ENCODE data around the gene NUP85. TPM values are rescaled to one million over a fixed set of nuclear protein-coding genes. Genes with fewer than 3 reads are reported as not detected.

The NUP85 gene
- total RNA-seq, 1 donor from 2014 or later, result 63.7 TPM

DNA sequence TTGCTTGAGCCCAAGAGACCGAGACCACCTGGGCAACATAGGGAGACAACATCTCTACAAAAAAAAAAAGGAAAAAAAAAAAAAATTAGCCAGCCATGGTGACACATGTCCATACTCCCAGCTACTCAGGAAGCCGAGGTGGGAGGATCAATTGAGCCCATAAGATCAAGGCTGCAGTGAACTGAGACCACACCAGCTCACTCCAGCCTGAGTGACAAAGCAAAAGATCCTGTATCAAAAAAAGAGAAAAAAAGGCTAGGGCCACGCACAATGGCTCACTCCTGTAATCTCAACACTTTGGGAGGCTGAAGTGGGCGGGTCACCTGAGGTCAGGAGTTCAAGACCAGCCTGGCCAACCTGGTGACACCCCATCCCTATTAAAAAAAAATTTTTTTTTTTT, 36.5 kb upstream of the NUP85 start:
- Histone ChIP-seq H3K27me3 (no peaks in the 10 kb centered on the region), H3K4me1 (peaks cover 4% of the 10 kb centered on the region), H3K36me3 (peaks cover 85% of the 10 kb centered on the region), H3K4me3 (no peak overlapping the region), H3K9me3 (no peaks in the 10 kb centered on the region), H3K27ac (no peak overlapping the region)
- no peak for DNase-seq
- intact Hi-C loops (cut with DNase I), result no loop called here
- no peak for ATAC-seq
- TF ChIP-seq, protein P1, sequence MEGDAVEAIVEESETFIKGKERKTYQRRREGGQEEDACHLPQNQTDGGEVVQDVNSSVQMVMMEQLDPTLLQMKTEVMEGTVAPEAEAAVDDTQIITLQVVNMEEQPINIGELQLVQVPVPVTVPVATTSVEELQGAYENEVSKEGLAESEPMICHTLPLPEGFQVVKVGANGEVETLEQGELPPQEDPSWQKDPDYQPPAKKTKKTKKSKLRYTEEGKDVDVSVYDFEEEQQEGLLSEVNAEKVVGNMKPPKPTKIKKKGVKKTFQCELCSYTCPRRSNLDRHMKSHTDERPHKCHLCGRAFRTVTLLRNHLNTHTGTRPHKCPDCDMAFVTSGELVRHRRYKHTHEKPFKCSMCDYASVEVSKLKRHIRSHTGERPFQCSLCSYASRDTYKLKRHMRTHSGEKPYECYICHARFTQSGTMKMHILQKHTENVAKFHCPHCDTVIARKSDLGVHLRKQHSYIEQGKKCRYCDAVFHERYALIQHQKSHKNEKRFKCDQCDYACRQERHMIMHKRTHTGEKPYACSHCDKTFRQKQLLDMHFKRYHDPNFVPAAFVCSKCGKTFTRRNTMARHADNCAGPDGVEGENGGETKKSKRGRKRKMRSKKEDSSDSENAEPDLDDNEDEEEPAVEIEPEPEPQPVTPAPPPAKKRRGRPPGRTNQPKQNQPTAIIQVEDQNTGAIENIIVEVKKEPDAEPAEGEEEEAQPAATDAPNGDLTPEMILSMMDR (IDR thresholded peaks at IDR 0.05), result no peak

DNA sequence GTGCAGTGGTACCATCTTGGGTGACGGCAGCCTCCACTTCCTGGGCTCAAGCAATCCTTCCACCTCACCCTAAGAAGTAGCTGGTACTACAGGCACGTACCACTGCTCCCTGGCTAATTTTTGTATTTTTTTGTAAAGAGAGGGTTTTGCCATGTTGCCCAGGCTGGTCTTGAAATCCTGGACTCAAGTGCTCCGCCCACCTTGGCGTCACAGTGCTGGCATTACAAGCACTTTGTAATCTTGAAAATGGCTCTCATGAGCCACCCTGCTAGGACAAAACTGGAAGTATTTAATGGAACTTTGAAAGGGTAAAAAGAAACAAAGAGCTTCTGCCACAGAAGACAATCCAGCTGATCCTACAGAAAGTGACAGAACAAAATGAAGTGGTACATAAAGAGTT, 32.0 kb upstream of the NUP85 start:
- Histone ChIP-seq H3K4me3 (no peak overlapping the region), H3K27ac (peak overlapping the region; percentile 6), H3K27me3 (no peaks in the 10 kb centered on the region), H3K9me3 (no peaks in the 10 kb centered on the region), H3K4me1 (peaks cover 4% of the 10 kb centered on the region), H3K36me3 (peaks cover 90% of the 10 kb centered on the region)
- intact Hi-C loops (cut with DNase I), result loop anchor here (5.0 to 10.0 kb wide), 2 partner anchors 61 to 109 kb away; no protein-coding TSS in a partner anchor
- TF ChIP-seq, protein P1 (IDR thresholded peaks at IDR 0.05), result no peak
- ATAC-seq (no peak), DNase-seq (no peak)

DNA sequence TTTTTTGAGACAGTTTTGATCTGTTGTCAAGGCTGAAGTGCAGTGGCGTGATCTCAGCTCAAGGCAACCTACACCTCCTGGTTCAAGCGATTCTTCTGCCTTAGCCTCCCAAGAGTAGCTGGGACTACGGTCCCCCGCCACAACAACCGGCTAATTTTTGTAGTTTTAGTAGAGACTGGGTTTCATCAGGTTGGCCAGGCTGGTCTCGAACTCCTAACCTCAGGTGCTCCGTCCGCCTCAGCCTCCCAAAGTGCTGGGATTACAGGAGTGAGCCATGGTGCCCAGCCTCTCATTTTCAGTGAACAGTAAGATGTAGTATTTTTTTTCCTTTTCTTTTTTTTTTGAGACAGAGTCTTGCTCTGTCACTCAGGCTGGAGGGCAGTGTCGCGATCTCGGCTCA, 30.5 kb upstream of the NUP85 start:
- peaks cover 7% of the 10 kb centered on the region for H3K4me1 ChIP-seq
- peaks cover 91% of the 10 kb centered on the region for H3K36me3 ChIP-seq
- intact Hi-C loops (cut with DNase I), result loop anchor here (5.0 to 10.0 kb wide), 2 partner anchors 63 to 110 kb away; no protein-coding TSS in a partner anchor
- H3K27me3 ChIP-seq, result no peaks in the 10 kb centered on the region
- H3K27ac ChIP-seq, result no peak overlapping the region
- H3K4me3 ChIP-seq, result no peak overlapping the region
- ATAC-seq (no peak), DNase-seq (no peak)
- TF ChIP-seq, protein P1 (IDR thresholded peaks at IDR 0.05), result no peak
- no peaks in the 10 kb centered on the region for H3K9me3 ChIP-seq

DNA sequence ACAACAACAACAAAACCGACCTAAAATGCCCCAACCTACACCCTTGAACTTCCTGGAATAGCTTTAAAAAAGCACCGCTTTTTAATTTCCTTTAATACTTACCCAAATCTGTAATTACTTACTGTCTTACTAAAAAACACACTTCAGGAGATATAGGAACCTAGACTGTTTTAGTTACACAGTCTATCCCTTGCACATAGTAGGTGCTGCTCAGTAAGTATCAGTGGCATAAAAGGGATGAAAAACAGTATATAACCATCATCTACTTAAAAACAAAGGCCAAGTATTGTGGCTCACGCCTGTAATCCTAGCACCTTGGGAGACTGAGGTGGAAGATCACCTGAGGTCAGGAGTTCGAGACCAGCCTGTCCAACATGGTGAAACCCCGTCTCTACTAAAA, 28.9 kb upstream of the NUP85 start:
- DNase-seq (no peak), ATAC-seq (no peak)
- Histone ChIP-seq H3K27me3 (no peaks in the 10 kb centered on the region), H3K4me1 (peaks cover 21% of the 10 kb centered on the region), H3K9me3 (no peaks in the 10 kb centered on the region), H3K36me3 (peaks cover 78% of the 10 kb centered on the region), H3K4me3 (no peak overlapping the region), H3K27ac (no peak overlapping the region)
- intact Hi-C loops (cut with DNase I), result loop anchor here (10.0 kb wide), 1 partner anchor 112 kb away; no protein-coding TSS in a partner anchor
- TF ChIP-seq, protein P1 (IDR thresholded peaks at IDR 0.05), result no peak

DNA sequence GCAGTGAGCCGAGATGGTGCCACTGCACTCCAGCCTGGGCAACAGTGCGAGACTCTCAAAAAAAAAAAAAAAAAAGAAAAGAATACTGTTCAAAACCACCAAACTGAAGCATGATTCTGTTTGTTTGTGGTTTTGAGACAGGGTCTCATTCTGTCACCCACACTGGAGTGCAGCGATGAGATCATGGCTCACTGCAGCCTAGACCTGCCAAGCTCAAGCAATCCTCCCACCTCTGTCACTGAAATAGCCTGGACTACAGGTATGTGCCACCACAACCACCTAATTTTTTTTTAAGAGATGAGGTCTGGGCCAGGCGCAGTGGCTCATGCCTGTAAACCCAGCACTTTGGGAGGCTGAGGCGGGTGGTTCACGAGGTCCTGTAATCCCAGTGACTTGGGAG, 27.0 kb upstream of the NUP85 start:
- H3K4me1 ChIP-seq, result peaks cover 20% of the 10 kb centered on the region
- intact Hi-C loops (cut with DNase I), result loop anchor here (10.0 kb wide), 1 partner anchor 114 kb away; no protein-coding TSS in a partner anchor
- no peak overlapping the region for H3K27ac ChIP-seq
- H3K4me3 ChIP-seq, result no peak overlapping the region
- peaks cover 59% of the 10 kb centered on the region for H3K36me3 ChIP-seq
- TF ChIP-seq, protein P1 (IDR thresholded peaks at IDR 0.05), result no peak
- no peaks in the 10 kb centered on the region for H3K9me3 ChIP-seq
- no peak for DNase-seq
- ATAC-seq, result no peak
- H3K27me3 ChIP-seq, result no peaks in the 10 kb centered on the region

DNA sequence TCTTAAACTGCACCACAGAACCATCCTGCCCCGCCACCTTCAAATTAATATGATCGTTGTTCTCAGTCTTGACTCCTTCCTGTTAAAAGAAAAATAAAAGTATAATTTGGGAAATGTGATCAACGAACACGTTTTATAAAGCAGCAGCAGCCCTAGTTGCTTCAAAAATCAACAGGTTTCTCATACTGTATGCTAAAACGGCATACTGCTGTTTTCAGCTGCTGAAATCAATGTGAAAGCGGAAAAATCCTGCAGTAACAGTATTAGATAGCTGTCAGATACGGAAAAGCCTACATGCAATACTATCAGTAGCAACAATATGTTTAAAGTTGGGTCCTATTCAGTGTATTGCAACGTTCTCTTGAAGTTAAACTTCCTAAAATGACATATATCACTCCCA, 24.4 kb upstream of the NUP85 start:
- Histone ChIP-seq H3K4me1 (peaks cover 24% of the 10 kb centered on the region), H3K9me3 (no peaks in the 10 kb centered on the region), H3K27me3 (no peaks in the 10 kb centered on the region), H3K36me3 (peaks cover 33% of the 10 kb centered on the region), H3K4me3 (peak overlapping the region; percentile 98), H3K27ac (no peak overlapping the region)
- intact Hi-C loops (cut with DNase I), result no loop called here
- ATAC-seq (no peak), DNase-seq (no peak)
- TF ChIP-seq, protein P1 (IDR thresholded peaks at IDR 0.05), result no peak
